Parathyroid adenoma (tissue), 2 donors: Measurements from ENCODE around the gene MYCBPAP.

Experiments used
- H2AFZ ChIP-seq: fragments of 300-600 bp; sonication (generic); one replicate; pipeline ENCODE4 v1.7.0; 2017; ENCODE audit warnings: antibody characterized with exemption, mild to moderate bottlenecking
- H3K27ac ChIP-seq: fragments of 300-600 bp; sonication (generic); one replicate; pipeline ENCODE4 v1.7.0; 2017
- H3K27me3 ChIP-seq: fragments of 300-600 bp; sonication (generic); one replicate; pipeline ENCODE4 v1.7.0; 2017; ENCODE audit warnings: low read length; ENCODE audit not compliant: control insufficient read depth, insufficient read depth
- H3K36me3 ChIP-seq: fragments of 300-600 bp; sonication (generic); one replicate; pipeline ENCODE4 v1.7.0; 2017; ENCODE audit warnings: low read length; ENCODE audit not compliant: control insufficient read depth, insufficient read depth
- H3K4me1 ChIP-seq: fragments of 300-600 bp; sonication (generic); one replicate; pipeline ENCODE4 v1.7.0; 2017; ENCODE audit warnings: control low read depth
- H3K4me2 ChIP-seq: fragments of 300-600 bp; sonication (generic); one replicate; pipeline ENCODE4 v1.7.0; 2017; ENCODE audit warnings: low read length
- H3K4me3 ChIP-seq: fragments of 300-600 bp; sonication (generic); one replicate; pipeline ENCODE4 v1.7.0; 2017; ENCODE audit warnings: low read depth, low read length
- H3K79me2 ChIP-seq: fragments of 300-600 bp; sonication (generic); one replicate; pipeline ENCODE4 v1.7.0; 2017; ENCODE audit warnings: control low read depth
- H3K9ac ChIP-seq: fragments of 300-600 bp; sonication (generic); one replicate; pipeline ENCODE4 v1.7.0; 2017; ENCODE audit warnings: mild to moderate bottlenecking
- H3K9me3 ChIP-seq: fragments of 300-600 bp; sonication (generic); one replicate; pipeline ENCODE4 v1.7.0; 2017; ENCODE audit warnings: low read length; ENCODE audit not compliant: control insufficient read depth
- CTCF ChIP-seq: fragments of 300-600 bp; sonication (generic); IDR thresholded peaks from one replicate; pipeline ENCODE4 v1.7.0; 2017; ENCODE audit warnings: antibody characterized with exemption, mild to moderate bottlenecking
- donor health status: primary hyperparathyroidism.

The MYCBPAP gene

GRCh38 chr17:50570032-50570431, 61.8 kb downstream of the MYCBPAP start:
- TF ChIP-seq CTCF = no peak
- H3K27ac ChIP-seq = no peak overlapping the region
- no peak overlapping the region for H3K9ac ChIP-seq
- no peaks in the 10 kb centered on the region for H3K27me3 ChIP-seq
- H3K36me3 ChIP-seq = no peaks in the 10 kb centered on the region
- no peaks in the 10 kb centered on the region for H3K79me2 ChIP-seq
- H3K4me2 ChIP-seq = no peak overlapping the region
- H3K4me1 ChIP-seq = no peaks in the 10 kb centered on the region
- H3K9me3 ChIP-seq = no peaks in the 10 kb centered on the region
- no peak overlapping the region for H2AFZ ChIP-seq
- H3K4me3 ChIP-seq = no peak overlapping the region

DNA sequence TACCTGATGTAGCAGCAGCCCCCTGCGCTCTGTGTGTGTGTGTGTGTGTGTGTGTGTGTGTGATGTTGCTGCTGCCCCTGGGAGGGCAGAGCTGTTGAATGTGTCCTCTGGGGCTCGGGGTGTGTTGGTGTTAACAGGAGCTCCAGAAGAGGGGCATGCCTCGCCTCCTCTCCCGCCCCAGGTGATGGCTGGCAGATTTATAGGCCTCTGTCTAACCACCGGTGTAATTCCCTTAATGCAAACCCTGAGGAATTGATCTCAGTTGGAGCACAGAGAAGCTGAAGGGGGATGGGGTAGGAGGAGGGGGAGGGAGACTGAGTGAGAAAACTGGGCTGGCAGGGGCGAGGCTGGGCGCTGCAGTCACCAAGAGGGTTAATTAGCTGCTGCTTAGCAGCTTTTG, 62.3 kb downstream of the MYCBPAP start:
- Histone ChIP-seq H3K4me1 (no peaks in the 10 kb centered on the region), H3K27me3 (no peaks in the 10 kb centered on the region), H3K36me3 (no peaks in the 10 kb centered on the region), H3K4me3 (no peak overlapping the region), H2AFZ (no peak overlapping the region), H3K9me3 (no peaks in the 10 kb centered on the region), H3K4me2 (no peak overlapping the region), H3K9ac (no peak overlapping the region), H3K27ac (no peak overlapping the region), H3K79me2 (no peaks in the 10 kb centered on the region)
- no peak for TF ChIP-seq CTCF

DNA sequence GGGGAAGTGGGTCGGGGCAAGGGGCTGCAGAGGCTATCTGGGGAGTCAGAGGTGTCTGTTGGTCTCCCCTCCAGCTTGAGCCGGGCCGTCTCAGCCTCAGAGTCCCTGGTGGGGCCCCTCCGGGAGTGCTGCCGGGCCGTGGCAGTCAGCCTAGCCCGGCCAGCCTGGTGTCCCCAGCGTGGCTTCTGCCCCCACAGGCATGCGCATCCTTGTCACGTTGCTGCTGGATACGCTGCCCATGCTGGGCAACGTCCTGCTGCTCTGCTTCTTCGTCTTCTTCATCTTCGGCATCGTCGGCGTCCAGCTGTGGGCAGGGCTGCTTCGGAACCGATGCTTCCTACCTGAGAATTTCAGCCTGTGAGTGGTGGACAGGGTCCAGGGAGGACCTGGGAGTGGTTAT, 63.4 kb downstream of the MYCBPAP start:
- Histone ChIP-seq H2AFZ (no peak overlapping the region), H3K4me2 (no peak overlapping the region), H3K79me2 (no peaks in the 10 kb centered on the region), H3K27me3 (no peaks in the 10 kb centered on the region), H3K4me3 (no peak overlapping the region), H3K9me3 (no peaks in the 10 kb centered on the region), H3K27ac (no peak overlapping the region), H3K36me3 (no peaks in the 10 kb centered on the region), H3K9ac (no peak overlapping the region), H3K4me1 (no peaks in the 10 kb centered on the region)
- no peak for TF ChIP-seq CTCF

DNA sequence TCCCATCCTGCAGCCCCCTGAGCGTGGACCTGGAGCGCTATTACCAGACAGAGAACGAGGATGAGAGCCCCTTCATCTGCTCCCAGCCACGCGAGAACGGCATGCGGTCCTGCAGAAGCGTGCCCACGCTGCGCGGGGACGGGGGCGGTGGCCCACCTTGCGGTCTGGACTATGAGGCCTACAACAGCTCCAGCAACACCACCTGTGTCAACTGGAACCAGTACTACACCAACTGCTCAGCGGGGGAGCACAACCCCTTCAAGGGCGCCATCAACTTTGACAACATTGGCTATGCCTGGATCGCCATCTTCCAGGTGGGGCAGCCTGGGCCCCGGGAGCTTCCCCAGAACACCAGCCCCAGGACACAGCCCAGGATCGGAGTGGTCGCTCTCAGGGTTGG, 64.3 kb downstream of the MYCBPAP start:
- no peak overlapping the region for H3K4me3 ChIP-seq

More for the DNA sequence above, 64.3 kb downstream of the MYCBPAP start:
- Histone ChIP-seq H3K9ac (no peak overlapping the region), H3K79me2 (no peaks in the 10 kb centered on the region), H3K27ac (no peak overlapping the region), H3K36me3 (no peaks in the 10 kb centered on the region), H3K4me2 (no peak overlapping the region), H3K9me3 (no peaks in the 10 kb centered on the region), H3K27me3 (no peaks in the 10 kb centered on the region), H3K4me1 (no peaks in the 10 kb centered on the region), H2AFZ (no peak overlapping the region)
- no peak for TF ChIP-seq CTCF
